ENCODE results near the gene SF3B6.

Gene SF3B6

GRCh38 chr2:24022324-24022974, 53.7 kb downstream of the SF3B6 start:
- H3K27me3 ChIP-seq (ENCODE audit: insufficient read depth, low read length, poor library complexity, severe bottlenecking) = no peaks in the 10 kb centered on the region
- no peaks in the 10 kb centered on the region for H3K4me1 ChIP-seq (ENCODE audit: insufficient read depth, low read length, poor library complexity, severe bottlenecking)
- no peak overlapping the region for H3K4me3 ChIP-seq (ENCODE audit: low read length, poor library complexity, severe bottlenecking)
- no peaks in the 10 kb centered on the region for H3F3A ChIP-seq (ENCODE audit: low read depth)
- H3K9ac ChIP-seq (ENCODE audit: low read depth, low read length, poor library complexity, severe bottlenecking) = no peak overlapping the region
- H3K4me2 ChIP-seq (ENCODE audit: low read depth, low read length, poor library complexity, severe bottlenecking) = no peak overlapping the region
- no peaks in the 10 kb centered on the region for H4K20me1 ChIP-seq (ENCODE audit: insufficient read depth, low read length, poor library complexity, severe bottlenecking)
- no peaks in the 10 kb centered on the region for H3K9me2 ChIP-seq (replicated peaks; ENCODE audit: low read depth, low read length)
- no peaks in the 10 kb centered on the region for H3K79me2 ChIP-seq (ENCODE audit: insufficient read depth, low read length)
- peaks cover 13% of the 10 kb centered on the region; the same call in 1 of the 2 replicates for H3K36me3 ChIP-seq (ENCODE audit: insufficient read depth, low read length)
- no peak overlapping the region for H2AFZ ChIP-seq (ENCODE audit: low read length)
- no peaks in the 10 kb centered on the region for H3K9me3 ChIP-seq (ENCODE audit: insufficient read depth, low read depth, low read length)
- TF ChIP-seq EZH2phosphoT487 (IDR thresholded peaks at IDR 0.05; ENCODE audit: borderline replicate concordance) (no peak), CTCF (conservative IDR thresholded peaks at IDR 0.05; ENCODE audit: low read length) (no peak)

- TF ChIP-seq CTCF (conservative IDR thresholded peaks at IDR 0.05; ENCODE audit: low read length) = peak; percentile 48
- no peak for TF ChIP-seq EZH2phosphoT487 (IDR thresholded peaks at IDR 0.05; ENCODE audit: borderline replicate concordance)
- H3K9me2 ChIP-seq (replicated peaks; ENCODE audit: low read depth, low read length) = no peaks in the 10 kb centered on the region
- H3F3A ChIP-seq (ENCODE audit: low read depth) = no peaks in the 10 kb centered on the region
- H3K4me2 ChIP-seq (ENCODE audit: low read depth, low read length, poor library complexity, severe bottlenecking) = no peak overlapping the region
- peaks cover 8% of the 10 kb centered on the region; the same call in 1 of the 2 replicates for H3K36me3 ChIP-seq (ENCODE audit: insufficient read depth, low read length)
- no peak overlapping the region for H3K4me3 ChIP-seq (ENCODE audit: low read length, poor library complexity, severe bottlenecking)
- no peaks in the 10 kb centered on the region for H3K27me3 ChIP-seq (ENCODE audit: insufficient read depth, low read length, poor library complexity, severe bottlenecking)
- no peaks in the 10 kb centered on the region for H3K4me1 ChIP-seq (ENCODE audit: insufficient read depth, low read length, poor library complexity, severe bottlenecking)
- H4K20me1 ChIP-seq (ENCODE audit: insufficient read depth, low read length, poor library complexity, severe bottlenecking) = no peaks in the 10 kb centered on the region
- no peak overlapping the region for H3K9ac ChIP-seq (ENCODE audit: low read depth, low read length, poor library complexity, severe bottlenecking)
- no peaks in the 10 kb centered on the region for H3K9me3 ChIP-seq (ENCODE audit: insufficient read depth, low read depth, low read length)
- no peak overlapping the region for H2AFZ ChIP-seq (ENCODE audit: low read length)
- no peaks in the 10 kb centered on the region for H3K79me2 ChIP-seq (ENCODE audit: insufficient read depth, low read length)
Measured at GRCh38 chr2:24021122-24021998, 54.8 kb downstream of the SF3B6 start.

DNA sequence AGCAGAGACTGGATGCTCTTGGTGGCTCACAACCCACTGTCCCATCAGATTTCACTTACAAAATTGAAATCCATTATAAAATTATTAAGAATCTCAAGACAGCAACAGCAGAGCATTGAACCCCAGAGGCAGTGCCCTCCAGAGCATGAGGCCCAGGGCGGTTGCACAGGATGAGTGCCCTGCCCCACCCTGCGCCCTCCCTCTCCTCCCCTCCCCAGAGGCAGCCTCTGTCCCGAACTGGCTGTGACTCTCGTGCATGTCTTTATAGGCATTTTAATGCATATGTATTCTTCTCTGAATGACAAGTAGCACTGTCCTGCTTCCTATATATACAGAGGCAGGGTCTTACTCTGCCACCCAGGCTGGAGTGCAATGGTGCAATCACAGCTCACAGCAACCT, 55.9 kb downstream of the SF3B6 start:
- TF ChIP-seq CTCF (conservative IDR thresholded peaks at IDR 0.05; ENCODE audit: low read length) = no peak
- H3K79me2 ChIP-seq (ENCODE audit: insufficient read depth, low read length) = no peaks in the 10 kb centered on the region
- H3K9me2 ChIP-seq (replicated peaks; ENCODE audit: low read depth, low read length) = no peaks in the 10 kb centered on the region
- no peaks in the 10 kb centered on the region for H3K27me3 ChIP-seq (ENCODE audit: insufficient read depth, low read length, poor library complexity, severe bottlenecking)
- no peak overlapping the region for H3K4me2 ChIP-seq (ENCODE audit: low read depth, low read length, poor library complexity, severe bottlenecking)
- H2AFZ ChIP-seq (ENCODE audit: low read length) = no peak overlapping the region
- H3K4me3 ChIP-seq (ENCODE audit: low read length, poor library complexity, severe bottlenecking) = no peak overlapping the region
- peaks cover 8% of the 10 kb centered on the region; the same call in 1 of the 2 replicates for H3K36me3 ChIP-seq (ENCODE audit: insufficient read depth, low read length)
- no peaks in the 10 kb centered on the region for H4K20me1 ChIP-seq (ENCODE audit: insufficient read depth, low read length, poor library complexity, severe bottlenecking)
- H3F3A ChIP-seq (ENCODE audit: low read depth) = no peaks in the 10 kb centered on the region
- H3K9ac ChIP-seq (ENCODE audit: low read depth, low read length, poor library complexity, severe bottlenecking) = no peak overlapping the region
- no peaks in the 10 kb centered on the region for H3K4me1 ChIP-seq (ENCODE audit: insufficient read depth, low read length, poor library complexity, severe bottlenecking)
- H3K9me3 ChIP-seq (ENCODE audit: insufficient read depth, low read depth, low read length) = no peaks in the 10 kb centered on the region
